Smooth muscle cell (in vitro differentiated cells): ENCODE results near the gene MCC. TPM values are rescaled to one million over a fixed set of nuclear protein-coding genes. Genes with fewer than 3 reads are reported as not detected.
A peak's percentile ranks its signal among the peaks of the same experiment; 100 is the strongest.

ENCODE experiments used
- DNase-seq: peaks from one replicate; lab custom pipeline; 2025; ENCODE audit not compliant: unreplicated experiment; lab: John Stamatoyannopoulos, UW
- H2AFZ ChIP-seq: fragments of 200-600 bp; sonication (generic); 2 replicates; pipeline ENCODE4 v1.6.0; 2016; ENCODE audit warnings: antibody characterized with exemption, low read depth, mild to moderate bottlenecking
- H3F3A ChIP-seq: fragments of 200-600 bp; sonication (generic); 2 replicates; pipeline ENCODE4 v1.6.0; 2017; ENCODE audit warnings: antibody characterized with exemption, low read depth
- H3K27ac ChIP-seq: fragments of 200-600 bp; sonication (generic); 2 replicates; pipeline ENCODE4 v1.5.1; 2016; ENCODE audit warnings: low read depth, mild to moderate bottlenecking
- H3K27me3 ChIP-seq: fragments of 200-600 bp; sonication (generic); 2 replicates; pipeline ENCODE4 v1.6.1; 2016; ENCODE audit warnings: low read depth, mild to moderate bottlenecking
- H3K36me3 ChIP-seq: fragments of 200-600 bp; sonication (generic); 2 replicates; pipeline ENCODE4 v1.5.1; 2016; ENCODE audit warnings: low read depth
- H3K4me1 ChIP-seq: fragments of 200-600 bp; sonication (generic); 2 replicates; pipeline ENCODE4 v1.5.1; 2016; ENCODE audit warnings: low read depth
- H3K4me2 ChIP-seq: fragments of 200-600 bp; sonication (generic); 2 replicates; pipeline ENCODE4 v1.6.0; 2016; ENCODE audit warnings: mild to moderate bottlenecking
- H3K4me3 ChIP-seq: fragments of 200-600 bp; sonication (generic); 2 replicates; pipeline ENCODE4 v1.5.1; 2016; ENCODE audit warnings: mild to moderate bottlenecking
- H3K79me2 ChIP-seq: fragments of 200-600 bp; sonication (generic); 2 replicates; pipeline ENCODE4 v1.6.0; 2016; ENCODE audit warnings: low read depth, mild to moderate bottlenecking
- H3K9ac ChIP-seq: fragments of 200-600 bp; sonication (generic); 2 replicates; pipeline ENCODE4 v1.6.0; 2016; ENCODE audit warnings: low read depth
- H3K9me3 ChIP-seq: fragments of 200-600 bp; sonication (generic); replicated peaks from 2 replicates; pipeline ENCODE4 v1.5.1; 2016; ENCODE audit warnings: low read depth
- H4K20me1 ChIP-seq: fragments of 200-600 bp; sonication (generic); 2 replicates; pipeline ENCODE4 v1.6.0; 2016; ENCODE audit warnings: low read depth
- CTCF ChIP-seq: fragments of 200-600 bp; sonication (generic); IDR thresholded peaks from 2 replicates; pipeline ENCODE4 v1.5.1; 2017; ENCODE audit warnings: borderline replicate concordance, mild to moderate bottlenecking, antibody characterized with exemption; ENCODE audit not compliant: insufficient read depth, poor library complexity, severe bottlenecking
- WGBS: methylation state at CpG from one replicate; pipeline ENCODE4 v1.1.7; 2016; ENCODE audit warnings: low lambda C conversion rate; 5-methylcytosine and 5-hydroxymethylcytosine counted together
- polyA plus RNA-seq: library from polyadenylated mRNA; unstranded; fragments of >200 nt; fragmentation: Nextera tagmentation; extraction: Ambion mirVana; gene quantifications from 2 replicates; pipeline ENCODE4 v1.2.1, GENCODE V29; 2016
- total RNA-seq: library from RNA; depleted of rRNA; stranded (reverse); fragments of >200 nt; gene quantifications from 2 replicates; pipeline ENCODE4 v1.2.3, GENCODE V29; 2014

Gene MCC
- total and polyA plus RNA-seq, 2 experiments from 2014 or later = 5.8 to 19.2 TPM

GRCh38 chr5:113058706-113059226, 429.5 kb downstream of the MCC start:
- Histone ChIP-seq H3K4me2 (no peak overlapping the region), H3K79me2 (no peaks in the 10 kb centered on the region), H3K4me1 (peaks cover 11% of the 10 kb centered on the region), H4K20me1 (no peaks in the 10 kb centered on the region), H3K9ac (no peak overlapping the region), H3K36me3 (no peaks in the 10 kb centered on the region), H2AFZ (no peak overlapping the region), H3K4me3 (no peak overlapping the region), H3K27ac (peak overlapping the region; percentile 47), H3F3A (no peaks in the 10 kb centered on the region), H3K9me3 (no peaks in the 10 kb centered on the region), H3K27me3 (no peaks in the 10 kb centered on the region)
- no peak for DNase-seq
- 91% methylated on average over 6 of the region's 6 CpGs for WGBS
- TF ChIP-seq CTCF = no peak

GRCh38 chr5:113058269-113058668, 430.0 kb downstream of the MCC start:
- H3K27ac ChIP-seq = no peak overlapping the region
- no peak overlapping the region for H3K4me2 ChIP-seq
- TF ChIP-seq CTCF = no peak
- no peaks in the 10 kb centered on the region for H3K79me2 ChIP-seq
- no peak for DNase-seq
- H3K27me3 ChIP-seq = no peaks in the 10 kb centered on the region
- no peak overlapping the region for H2AFZ ChIP-seq
- H3K4me1 ChIP-seq = peaks cover 11% of the 10 kb centered on the region
- no peaks in the 10 kb centered on the region for H3K9me3 ChIP-seq
- H4K20me1 ChIP-seq = no peaks in the 10 kb centered on the region
- no peak overlapping the region for H3K4me3 ChIP-seq
- WGBS = 94% methylated on average over 5 of the region's 5 CpGs
- no peaks in the 10 kb centered on the region for H3F3A ChIP-seq
- H3K9ac ChIP-seq = no peak overlapping the region
- H3K36me3 ChIP-seq = no peaks in the 10 kb centered on the region

GRCh38 chr5:113057557-113057984, 430.7 kb downstream of the MCC start:
- no peak overlapping the region for H3K27ac ChIP-seq
- no peaks in the 10 kb centered on the region for H3F3A ChIP-seq
- no peak overlapping the region for H3K4me3 ChIP-seq
- DNase-seq = no peak
- no peaks in the 10 kb centered on the region for H3K79me2 ChIP-seq
- H3K9me3 ChIP-seq = no peaks in the 10 kb centered on the region
- 87% methylated on average over 14 of the region's 14 CpGs for WGBS
- H3K4me2 ChIP-seq = no peak overlapping the region
- H3K36me3 ChIP-seq = no peaks in the 10 kb centered on the region
- no peak overlapping the region for H2AFZ ChIP-seq
- no peak for TF ChIP-seq CTCF
- no peaks in the 10 kb centered on the region for H4K20me1 ChIP-seq
- H3K27me3 ChIP-seq = no peaks in the 10 kb centered on the region
- H3K4me1 ChIP-seq = peaks cover 11% of the 10 kb centered on the region
- H3K9ac ChIP-seq = no peak overlapping the region

- Histone ChIP-seq H3K9ac (no peak overlapping the region), H3K27ac (no peak overlapping the region), H4K20me1 (no peaks in the 10 kb centered on the region), H3K9me3 (no peaks in the 10 kb centered on the region), H3K27me3 (no peaks in the 10 kb centered on the region), H3K36me3 (no peaks in the 10 kb centered on the region), H3K79me2 (no peaks in the 10 kb centered on the region), H3K4me2 (no peak overlapping the region), H3K4me3 (no peak overlapping the region), H3F3A (no peaks in the 10 kb centered on the region), H3K4me1 (peaks cover 8% of the 10 kb centered on the region), H2AFZ (no peak overlapping the region)
- no peak for TF ChIP-seq CTCF
- WGBS = 63% methylated on average over 5 of the region's 5 CpGs
- DNase-seq = no peak
These were observed 431.3 kb downstream of the MCC start for GRCh38 chr5:113056988-113057387.
